H1 (cell line): ENCODE measurements around the gene FRRS1L. TPM values are rescaled to one million over a fixed set of nuclear protein-coding genes. Genes with fewer than 3 reads are reported as not detected.

Experiments
- CTCF ChIA-PET: fragments of 300-600 bp; sonication (Branson Sonifier 250); formaldehyde crosslinking; loops from one replicate; lab custom pipeline; 2021; ENCODE audit not compliant: partially characterized antibody; lab: Charles Lee
- POLR2A ChIA-PET: fragments of 300-600 bp; sonication (Branson Sonifier 250); formaldehyde crosslinking; loops from one replicate; lab custom pipeline; 2021; ENCODE audit warnings: inconsistent platforms; ENCODE audit not compliant: partially characterized antibody; lab: Charles Lee
- DNase-seq, 2 experiments: peaks; one replicate each; pipeline versions ENCODE4 v3.0.0 to v3.0.0-alpha.2; 2010 to 2022; ENCODE audit warnings: low spot score in 2 of 2, low read depth in 1 of 2, mixed read lengths in 1 of 2
- FAIRE-seq: peaks from 2 replicates; lab custom pipeline; 2011; peaks lifted over from hg19 to GRCh38; lab: Jason Lieb, UNC
- H2AFZ ChIP-seq: 2 replicates; pipeline ENCODE4 v1.8.1; 2012; ENCODE audit warnings: low read length, inconsistent platforms
- H2AK5ac ChIP-seq: 2 replicates; pipeline ENCODE4 v1.6.1; 2013; ENCODE audit warnings: low read depth, low read length
- H2BK120ac ChIP-seq: replicated peaks from 2 replicates; pipeline ENCODE3; 2013; ENCODE audit warnings: low read depth, low read length, inconsistent platforms
- H2BK12ac ChIP-seq: 2 replicates; pipeline ENCODE4 v1.6.1; 2013; ENCODE audit warnings: low read depth, low read length
- H2BK15ac ChIP-seq: 2 replicates; pipeline ENCODE4 v1.6.1; 2013; ENCODE audit warnings: low read length
- H2BK20ac ChIP-seq: 2 replicates; pipeline ENCODE4 v1.6.1; 2013; ENCODE audit warnings: low read length
- H2BK5ac ChIP-seq: 2 replicates; pipeline ENCODE4 v1.6.1; 2013; ENCODE audit warnings: low read depth, low read length
- H3K14ac ChIP-seq: 2 replicates; pipeline ENCODE4 v1.6.1; 2013; ENCODE audit warnings: inconsistent platforms; ENCODE audit not compliant: insufficient read length
- H3K18ac ChIP-seq: 2 replicates; pipeline ENCODE4 v1.6.1; 2013; ENCODE audit warnings: low read length; ENCODE audit errors: extremely low read depth
- H3K23ac ChIP-seq: 2 replicates; pipeline ENCODE4 v1.6.1; 2013; ENCODE audit warnings: inconsistent platforms; ENCODE audit not compliant: insufficient read length
- H3K23me2 ChIP-seq: 2 replicates; pipeline ENCODE4 v1.6.1; 2013; ENCODE audit warnings: low read depth, low read length
- H3K27ac ChIP-seq: 2 replicates; pipeline ENCODE4 v1.6.1; 2011; ENCODE audit warnings: low read depth, low read length, inconsistent platforms
- H3K27me3 ChIP-seq, 4 experiments: replicated peaks in 1 of 4; 1 replicate in 1 of 4; 2 replicates in 3 of 4; pipeline versions ENCODE4 v1.6.1 to v1.8.1; 2011 to 2013; ENCODE audit warnings: low read length in 3 of 4, mild to moderate bottlenecking in 3 of 4, inconsistent platforms in 2 of 4, mixed read lengths in 2 of 4, moderate library complexity in 1 of 4; ENCODE audit not compliant: control insufficient read depth in 3 of 4, insufficient read depth in 3 of 4; ENCODE audit errors: extremely low read depth in 1 of 4
- H3K36me3 ChIP-seq, 4 experiments: 2 replicates each; pipeline versions ENCODE4 v1.6.1 to v1.8.1; 2011 to 2013; ENCODE audit warnings: mild to moderate bottlenecking in 4 of 4, low read length in 3 of 4, moderate library complexity in 2 of 4, control low read depth in 1 of 4, inconsistent platforms in 1 of 4; ENCODE audit not compliant: insufficient read depth in 4 of 4, control insufficient read depth in 2 of 4
- H3K4ac ChIP-seq: replicated peaks from 2 replicates; pipeline ENCODE3; 2013; ENCODE audit warnings: low read length, low read depth, mixed read lengths, inconsistent platforms; ENCODE audit not compliant: insufficient read length
- H3K4me1 ChIP-seq, 4 experiments: replicated peaks in 1 of 4; 1 replicate in 1 of 4; 2 replicates in 3 of 4; pipeline versions ENCODE4 v1.6.1 to v1.8.1; 2011 to 2013; ENCODE audit warnings: low read length in 3 of 4, inconsistent platforms in 2 of 4, mixed read lengths in 1 of 4; ENCODE audit not compliant: insufficient read depth in 4 of 4, control insufficient read depth in 3 of 4
- H3K4me2 ChIP-seq, 2 experiments: 2 replicates each; pipeline versions ENCODE4 v1.6.1 to v1.8.1; 2011 to 2013; ENCODE audit warnings: low read depth in 2 of 2, low read length in 2 of 2, control low read depth in 1 of 2, inconsistent platforms in 1 of 2, mild to moderate bottlenecking in 1 of 2; ENCODE audit not compliant: insufficient read depth in 1 of 2
- H3K4me3 ChIP-seq, 4 experiments: fragments of 200-600, 300-600 bp in 1 of 4; sonication (generic), shearing (Covaris generic), sonication (Bioruptor Twin) in 1 of 4; 2 replicates each; pipeline versions ENCODE4 v1.5.1 to v1.8.1; 2011 to 2016; ENCODE audit warnings: low read length in 4 of 4, low read depth in 3 of 4, control low read depth in 2 of 4, inconsistent platforms in 2 of 4, mild to moderate bottlenecking in 2 of 4, mixed read lengths in 1 of 4, moderate library complexity in 1 of 4; ENCODE audit not compliant: insufficient read depth in 2 of 4; ENCODE audit errors: extremely low read depth in 1 of 4
- H3K56ac ChIP-seq: replicated peaks from 2 replicates; pipeline ENCODE3; 2013; ENCODE audit warnings: low read depth, mild to moderate bottlenecking, mixed read lengths, low read length, inconsistent platforms; ENCODE audit not compliant: insufficient read length
- H3K79me1 ChIP-seq: 2 replicates; pipeline ENCODE4 v1.6.1; 2013; ENCODE audit warnings: low read depth, low read length, control low read depth
- H3K79me2 ChIP-seq, 2 experiments: 2 replicates each; pipeline versions ENCODE4 v1.6.1 to v1.8.1; 2012 to 2013; ENCODE audit warnings: low read length in 2 of 2, mild to moderate bottlenecking in 2 of 2, inconsistent platforms in 1 of 2; ENCODE audit not compliant: insufficient read depth in 2 of 2, control insufficient read depth in 1 of 2
- H3K9ac ChIP-seq, 4 experiments: replicated peaks in 1 of 4; 1 replicate in 1 of 4; 2 replicates in 3 of 4; pipeline versions ENCODE4 v1.6.1 to v1.8.1; 2011 to 2013; ENCODE audit warnings: low read depth in 3 of 4, low read length in 3 of 4, control low read depth in 2 of 4, mild to moderate bottlenecking in 2 of 4, moderate library complexity in 2 of 4, inconsistent platforms in 1 of 4; ENCODE audit errors: extremely low read depth in 1 of 4
- H3K9me3 ChIP-seq, 2 experiments: 2 replicates each; pipeline versions ENCODE4 v1.6.1 to v1.8.1; 2012 to 2013; ENCODE audit warnings: mild to moderate bottlenecking in 2 of 2, moderate library complexity in 2 of 2, control low read depth in 1 of 2, inconsistent platforms in 1 of 2, low read depth in 1 of 2, low read length in 1 of 2, mixed read lengths in 1 of 2; ENCODE audit not compliant: insufficient read depth in 2 of 2
- H4K20me1 ChIP-seq, 2 experiments: replicated peaks in 1 of 2; 2 replicates each; pipeline versions ENCODE3 to v1.8.1; 2011 to 2013; ENCODE audit warnings: inconsistent platforms in 2 of 2, low read length in 2 of 2, mild to moderate bottlenecking in 1 of 2; ENCODE audit not compliant: insufficient read depth in 2 of 2, control insufficient read depth in 1 of 2
- H4K5ac ChIP-seq: 2 replicates; pipeline ENCODE4 v1.6.1; 2013; ENCODE audit warnings: low read length, low read depth, mixed read lengths, inconsistent platforms; ENCODE audit not compliant: insufficient read length
- H4K8ac ChIP-seq: 2 replicates; pipeline ENCODE4 v1.8.0; 2013; ENCODE audit warnings: mild to moderate bottlenecking, moderate library complexity, low read length, inconsistent platforms; ENCODE audit not compliant: insufficient read depth; ENCODE audit errors: extremely low read depth
- H4K91ac ChIP-seq: replicated peaks from 2 replicates; pipeline ENCODE3; 2013; ENCODE audit warnings: low read length, mixed read lengths, inconsistent platforms; ENCODE audit not compliant: insufficient read length
- JUND ChIP-seq: IDR thresholded peaks from 2 replicates; pipeline ENCODE4 v1.6.1; 2011; ENCODE audit warnings: mild to moderate bottlenecking, improper control_type of control experiment, low read length
- MAFK ChIP-seq: IDR thresholded peaks from 2 replicates; pipeline ENCODE4 v1.6.1; 2012; ENCODE audit warnings: low read depth, mild to moderate bottlenecking, improper control_type of control experiment, low read length
- NANOG ChIP-seq: IDR thresholded peaks from 2 replicates; pipeline ENCODE4 v1.6.1; 2011; ENCODE audit warnings: low read length, low read depth, mild to moderate bottlenecking, inconsistent platforms; ENCODE audit not compliant: insufficient read depth, poor library complexity, severe bottlenecking
- SP1 ChIP-seq: IDR thresholded peaks from 2 replicates; pipeline ENCODE4 v1.6.1; 2011; ENCODE audit warnings: low read depth, low read length
- TEAD4 ChIP-seq: IDR thresholded peaks from 2 replicates; pipeline ENCODE4 v1.6.1; 2012; ENCODE audit warnings: low read depth, low read length, inconsistent platforms, mixed read lengths
- WGBS, 2 experiments: shearing (Covaris generic) in 1 of 2; methylation state at CpG; one replicate each; pipeline versions ENCODE4 v1.1.6 to v1.1.7; 2013 to 2015; ENCODE audit warnings: low lambda C conversion rate in 2 of 2, mixed read lengths in 2 of 2, inconsistent platforms in 1 of 2, low coverage in 1 of 2, missing lambda C conversion rate in 1 of 2; ENCODE audit not compliant: insufficient replicate concordance in 2 of 2, insufficient coverage in 1 of 2, insufficient read length in 1 of 2; ENCODE audit errors: extremely low coverage in 1 of 2, missing lambda C conversion rate in 1 of 2; 5-methylcytosine and 5-hydroxymethylcytosine counted together
- polyA plus RNA-seq, 7 experiments: library from polyadenylated mRNA; depleted of rRNA in 3 of 7; stranded (reverse) in 5 of 7; unstranded in 2 of 7; fragments of >200 nt in 5 of 7; fragments of 200-250 nt in 2 of 7; gene quantifications; 1 replicate in 5 of 7; 2 replicates in 1 of 7; 4 replicates in 1 of 7; pipeline versions ENCODE4 v1.2.1 to v1.2.3, GENCODE V29; 2011 to 2013; ENCODE audit warnings: missing spikeins in 2 of 7, mixed read lengths in 2 of 7
- total RNA-seq: library from RNA; stranded (reverse); fragmentation: NEBNext Ultra II Directional; extraction: Animal tissue kit (Norgen Biotek cat#: 25700); gene quantifications from 2 replicates; pipeline ENCODE4 v1.2.1, GENCODE V29; 2021
- TF ChIP-seq, protein P1 (sequence below), 3 experiments: IDR thresholded peaks; 1 replicate in 2 of 3; 2 replicates in 1 of 3; pipeline versions ENCODE4 v1.5.1 to v1.6.1; 2011; ENCODE audit warnings: low read length in 3 of 3, mild to moderate bottlenecking in 3 of 3, inconsistent platforms in 2 of 3, low read depth in 1 of 3, moderate library complexity in 1 of 3; ENCODE audit not compliant: insufficient read depth in 1 of 3; ENCODE audit errors: control extremely low read depth in 1 of 3

FRRS1L gene
- total and polyA plus RNA-seq, 2 of the 8 experiments (the other 6 are each of a cell fraction or from before 2014, with no cell fraction given) = 1.0 to 2.2 TPM

DNA sequence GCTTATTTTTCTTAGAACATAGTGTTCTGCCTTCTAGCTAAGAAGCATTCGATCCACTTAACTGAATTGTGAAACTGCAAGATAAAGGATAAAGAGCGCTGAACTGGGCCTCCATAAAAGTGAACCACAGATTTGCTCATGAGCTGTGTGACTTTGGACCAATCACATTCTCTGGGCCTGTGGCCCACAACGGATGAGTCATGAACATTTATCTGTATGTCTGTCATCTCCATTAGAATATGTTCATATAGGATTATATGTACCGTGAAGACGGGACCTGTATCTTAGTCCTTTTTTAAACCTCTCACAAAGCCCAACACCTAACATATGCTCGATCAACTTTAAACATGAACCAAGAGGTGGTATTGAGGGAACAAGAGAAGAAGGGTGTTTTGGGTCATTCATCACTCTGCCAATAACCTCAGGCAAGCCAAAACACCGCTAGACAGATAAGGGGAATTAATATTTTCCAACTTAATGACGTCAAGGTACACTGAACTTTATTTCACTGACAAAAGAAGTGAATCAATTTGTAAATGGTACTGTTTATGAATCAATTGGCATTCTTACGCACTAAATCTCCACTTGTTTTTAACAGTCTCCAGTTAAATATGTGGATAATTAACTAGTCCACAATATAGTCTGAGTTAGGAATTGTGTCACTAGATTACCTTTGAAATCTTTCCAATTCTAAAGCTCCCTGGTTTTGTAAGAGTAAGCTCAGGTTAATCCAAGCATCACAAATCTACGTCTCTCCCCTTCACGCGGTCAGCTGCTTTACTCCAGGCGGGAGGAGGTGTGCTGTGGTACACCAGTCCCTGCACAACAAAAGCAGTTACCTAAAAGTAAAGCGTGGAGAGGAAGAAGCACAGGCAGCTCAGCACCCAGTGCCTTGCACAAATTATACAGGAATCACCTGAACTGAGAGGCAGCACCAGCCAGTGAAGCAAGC, 48.9 kb downstream of the FRRS1L start:
- DNase-seq (no peak), FAIRE-seq (no peak)
- no peak overlapping the region for H4K5ac ChIP-seq
- H2BK15ac ChIP-seq = no peak overlapping the region
- peak overlapping the region; percentile 54 to 98 (median 88) for H3K9ac ChIP-seq
- no peak overlapping the region for H3K14ac ChIP-seq
- peak overlapping the region; percentile 65 to 91 (median 82) for H3K4me3 ChIP-seq
- H2BK20ac ChIP-seq = no peak overlapping the region
- no peak overlapping the region for H2BK120ac ChIP-seq
- H2BK12ac ChIP-seq = no peak overlapping the region
- H3K4me1 ChIP-seq = peaks cover 7 to 16% (median 15%) of the 10 kb centered on the region in 4 experiments
- 0 out of 2 replicates have a peak overlapping the region, but pooled peaks have one; percentile 23 for H3K27ac ChIP-seq
- peaks cover 39 to 65% of the 10 kb centered on the region in 2 experiments for H3K79me2 ChIP-seq
- no peak overlapping the region for H4K91ac ChIP-seq
- POLR2A ChIA-PET = interaction anchor here (0.8 to 2.5 kb wide), 10 partner anchors 8 to 201 kb away, joined by 3 to 22 read pairs (median 5); no protein-coding TSS in a partner anchor
- peaks cover 9% of the 10 kb centered on the region for H3K79me1 ChIP-seq
- peaks cover 14 to 21% of the 10 kb centered on the region in 2 experiments for H4K20me1 ChIP-seq
- H3K27me3 ChIP-seq = no peaks in the 10 kb centered on the region
- H2BK5ac ChIP-seq = no peak overlapping the region
- peaks cover 10% of the 10 kb centered on the region for H3K23me2 ChIP-seq
- H4K8ac ChIP-seq = no peak overlapping the region
- no peak overlapping the region for H3K56ac ChIP-seq
- H3K23ac ChIP-seq = no peak overlapping the region
- WGBS, 2 experiments = 58% methylated on average over 14 of the region's 14 CpGs; no CpG with 5 or more reads in 1 of the 2 experiments
- peak overlapping the region; percentile 94 to 97 for H3K4me2 ChIP-seq
- no peaks in the 10 kb centered on the region for H3K9me3 ChIP-seq
- H3K4ac ChIP-seq = no peak overlapping the region
- no peaks in the 10 kb centered on the region; a peak in 1 of 8 replicates for H3K36me3 ChIP-seq
- no peak overlapping the region for H2AFZ ChIP-seq
- H2AK5ac ChIP-seq = no peak overlapping the region
- H3K18ac ChIP-seq = no peak overlapping the region
- CTCF ChIA-PET = interaction anchor here (0.8 to 2.6 kb wide), 7 partner anchors 9 to 292 kb away, joined by 3 to 8 read pairs (median 3); no protein-coding TSS in a partner anchor
- TF ChIP-seq JUND (no peak), SP1 (no peak), TEAD4 (no peak), NANOG (no peak), MAFK (no peak)
- TF ChIP-seq, protein P1, sequence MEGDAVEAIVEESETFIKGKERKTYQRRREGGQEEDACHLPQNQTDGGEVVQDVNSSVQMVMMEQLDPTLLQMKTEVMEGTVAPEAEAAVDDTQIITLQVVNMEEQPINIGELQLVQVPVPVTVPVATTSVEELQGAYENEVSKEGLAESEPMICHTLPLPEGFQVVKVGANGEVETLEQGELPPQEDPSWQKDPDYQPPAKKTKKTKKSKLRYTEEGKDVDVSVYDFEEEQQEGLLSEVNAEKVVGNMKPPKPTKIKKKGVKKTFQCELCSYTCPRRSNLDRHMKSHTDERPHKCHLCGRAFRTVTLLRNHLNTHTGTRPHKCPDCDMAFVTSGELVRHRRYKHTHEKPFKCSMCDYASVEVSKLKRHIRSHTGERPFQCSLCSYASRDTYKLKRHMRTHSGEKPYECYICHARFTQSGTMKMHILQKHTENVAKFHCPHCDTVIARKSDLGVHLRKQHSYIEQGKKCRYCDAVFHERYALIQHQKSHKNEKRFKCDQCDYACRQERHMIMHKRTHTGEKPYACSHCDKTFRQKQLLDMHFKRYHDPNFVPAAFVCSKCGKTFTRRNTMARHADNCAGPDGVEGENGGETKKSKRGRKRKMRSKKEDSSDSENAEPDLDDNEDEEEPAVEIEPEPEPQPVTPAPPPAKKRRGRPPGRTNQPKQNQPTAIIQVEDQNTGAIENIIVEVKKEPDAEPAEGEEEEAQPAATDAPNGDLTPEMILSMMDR (IDR thresholded peaks at IDR 0.05; ENCODE audit: control extremely low read depth in 1 of 3, insufficient read depth in 1 of 3, low read depth in 1 of 3, low read length in 3 of 3) = no peak
